ENCODE data around the gene UBE2L3. TPM values are rescaled to one million over a fixed set of nuclear protein-coding genes. Genes with fewer than 3 reads are reported as not detected.

UBE2L3 gene
- polyA plus RNA-seq, 1 of the 3 experiments (the other 2 are of a cell fraction), result 41.2 TPM

GRCh38 chr22:21591695-21592094, 24.2 kb downstream of the UBE2L3 start:
- 92% methylated on average over 9 of the region's 9 CpGs for WGBS (ENCODE audit: low lambda C conversion rate)
- Histone ChIP-seq H2AFZ (ENCODE audit: low read depth) (no peak overlapping the region), H3K9me2 (no peaks in the 10 kb centered on the region), H3K27ac (ENCODE audit: low read depth in 2 of 2, low read length in 1 of 2) (no peak overlapping the region), H3K9me3 (no peaks in the 10 kb centered on the region), H3F3A (replicated peaks; ENCODE audit: insufficient read depth) (peaks cover 3% of the 10 kb centered on the region), H3K36me3 (replicated peaks in 1 of 2; ENCODE audit: control insufficient read depth in 1 of 2, insufficient read depth in 2 of 2, low read length in 1 of 2) (peaks cover 29 to 45% of the 10 kb centered on the region in 2 experiments), H3K79me2 (ENCODE audit: insufficient read depth) (peaks cover 100% of the 10 kb centered on the region), H3K9ac (no peak overlapping the region), H3K4me1 (ENCODE audit: control insufficient read depth in 1 of 2, insufficient read depth in 2 of 2, low read depth in 1 of 2, low read length in 1 of 2) (peaks cover 0 to 3% of the 10 kb centered on the region in 2 experiments; a peak in 1 of 4 replicates), H4K20me1 (ENCODE audit: insufficient read depth) (peaks cover 100% of the 10 kb centered on the region), H3K27me3 (ENCODE audit: insufficient read depth) (no peaks in the 10 kb centered on the region), H3K4me2 (no peak overlapping the region), H3K4me3 (ENCODE audit: low read depth in 2 of 2, low read length in 1 of 2) (no peak overlapping the region)
- TF ChIP-seq FOXJ3 (CRISPR knock-in tag; IDR thresholded peaks at IDR 0.05), result no peak
- no peak for TF ChIP-seq ZBTB33 (IDR thresholded peaks at IDR 0.05; ENCODE audit: borderline replicate concordance, low read depth)
- no peak for TF ChIP-seq EZH2phosphoT487 (IDR thresholded peaks at IDR 0.05; ENCODE audit: borderline replicate concordance, low read depth)
- TF ChIP-seq IRF3 (IDR thresholded peaks at IDR 0.05; ENCODE audit: low read depth, low read length), result no peak
- TF ChIP-seq SMC3 (IDR thresholded peaks at IDR 0.05; ENCODE audit: low read depth, low read length), result no peak
- no peak for TF ChIP-seq USF1 (IDR thresholded peaks at IDR 0.05; ENCODE audit: borderline replicate concordance, low read depth)
- no peak for TF ChIP-seq SIN3A (IDR thresholded peaks at IDR 0.05; ENCODE audit: borderline replicate concordance, low read depth, low read length)
- no peak for TF ChIP-seq JUND (IDR thresholded peaks at IDR 0.05)
- TF ChIP-seq EP300 (IDR thresholded peaks at IDR 0.05; ENCODE audit: borderline replicate concordance in 1 of 2, low read depth in 1 of 2, low read length in 1 of 2), result no peak
- no peak for TF ChIP-seq RFX5 (IDR thresholded peaks at IDR 0.05; ENCODE audit: low read length)
- TF ChIP-seq RAD21 (IDR thresholded peaks at IDR 0.05; ENCODE audit: low read length), result no peak
- TF ChIP-seq FOSL2 (IDR thresholded peaks at IDR 0.05; ENCODE audit: borderline replicate concordance, low read depth), result no peak
- no peak for TF ChIP-seq RCOR1 (IDR thresholded peaks at IDR 0.05; ENCODE audit: low read length)
- TF ChIP-seq TCF12 (IDR thresholded peaks at IDR 0.05), result no peak
- no peak for TF ChIP-seq POLR2AphosphoS5 (IDR thresholded peaks at IDR 0.05; ENCODE audit: low read depth, low read length)
- TF ChIP-seq PBX3 (IDR thresholded peaks at IDR 0.05), result no peak
- TF ChIP-seq REST (IDR thresholded peaks at IDR 0.05; ENCODE audit: low read depth, low read length), result no peak
- TF ChIP-seq GABPA (IDR thresholded peaks at IDR 0.05; ENCODE audit: low read depth), result no peak
- TF ChIP-seq FOXM1 (IDR thresholded peaks at IDR 0.05; ENCODE audit: low read depth), result no peak
- TF ChIP-seq MEF2A (IDR thresholded peaks at IDR 0.05; ENCODE audit: borderline replicate concordance, low read depth), result no peak
- CTCF ChIA-PET, result interaction anchor here (0.5 to 1.0 kb wide), 2 partner anchors 11 to 27 kb away, joined by 3 read pairs; no protein-coding TSS in a partner anchor
- POLR2A ChIA-PET, result no interaction called here
- DNase-seq, result no peak
